Loucy (cell line): ENCODE results near the gene BCL11B.

ENCODE experiments used
- H2AFZ ChIP-seq: fragments of 200-600 bp; sonication (generic); 2 replicates; pipeline ENCODE4 v1.6.0; 2016; ENCODE audit warnings: antibody characterized with exemption, mild to moderate bottlenecking, low read length, moderate library complexity
- H3F3A ChIP-seq: fragments of 200-600 bp; 2 replicates; pipeline ENCODE4 v1.6.0; 2016; ENCODE audit warnings: antibody characterized with exemption, low read depth, mild to moderate bottlenecking
- H3K27me3 ChIP-seq: fragments of 200-600 bp; sonication (generic); 2 replicates; pipeline ENCODE4 v1.6.1; 2014; ENCODE audit warnings: low read length, mild to moderate bottlenecking; ENCODE audit not compliant: insufficient read depth, poor library complexity, severe bottlenecking
- H3K36me3 ChIP-seq: fragments of 200-600 bp; sonication (generic); 2 replicates; pipeline ENCODE4 v1.6.1; 2016; ENCODE audit warnings: low read length; ENCODE audit not compliant: insufficient read depth
- H3K4me1 ChIP-seq: fragments of 200-600 bp; sonication (generic); 2 replicates; pipeline ENCODE4 v1.5.1; 2014; ENCODE audit warnings: low read length, mild to moderate bottlenecking; ENCODE audit not compliant: insufficient read depth, poor library complexity, severe bottlenecking
- H3K4me2 ChIP-seq: fragments of 200-600 bp; sonication (generic); 2 replicates; pipeline ENCODE4 v1.6.0; 2014; ENCODE audit warnings: antibody characterized with exemption, low read length, low read depth, mild to moderate bottlenecking; ENCODE audit not compliant: poor library complexity, severe bottlenecking
- H3K4me3 ChIP-seq: fragments of 200-600 bp; sonication (generic); 2 replicates; pipeline ENCODE4 v1.5.1; 2014; ENCODE audit warnings: low read length, mild to moderate bottlenecking, mixed read lengths; ENCODE audit not compliant: poor library complexity, severe bottlenecking
- H3K79me2 ChIP-seq: fragments of 200-600 bp; sonication (generic); 2 replicates; pipeline ENCODE4 v1.6.1; 2014; ENCODE audit warnings: low read length; ENCODE audit not compliant: insufficient read depth
- H3K9ac ChIP-seq: fragments of 200-600 bp; sonication (generic); 2 replicates; pipeline ENCODE4 v1.6.0; 2014; ENCODE audit warnings: mild to moderate bottlenecking, low read depth, low read length, moderate library complexity; ENCODE audit not compliant: poor library complexity, severe bottlenecking
- H3K9me2 ChIP-seq: fragments of 200-600 bp; sonication (generic); replicated peaks from 2 replicates; pipeline ENCODE4 v1.6.1; 2016; ENCODE audit warnings: low read depth, low read length, mixed read lengths
- H3K9me3 ChIP-seq: fragments of 200-600 bp; sonication (generic); 2 replicates; pipeline ENCODE4 v1.6.1; 2014; ENCODE audit warnings: mild to moderate bottlenecking, antibody characterized with exemption, low read length, low read depth; ENCODE audit not compliant: insufficient read depth
- H4K20me1 ChIP-seq: fragments of 200-600 bp; sonication (generic); 2 replicates; pipeline ENCODE4 v1.6.0; 2014; ENCODE audit warnings: antibody characterized with exemption, low read length, mild to moderate bottlenecking; ENCODE audit not compliant: insufficient read depth, poor library complexity, severe bottlenecking
- EZH2phosphoT487 ChIP-seq: fragments of 200-600 bp; IDR thresholded peaks from 2 replicates; pipeline ENCODE4 v1.6.1; 2018; ENCODE audit warnings: antibody characterized with exemption, mild to moderate bottlenecking, moderate library complexity, borderline replicate concordance
- TF ChIP-seq, protein P1 (sequence below): fragments of 200-600 bp; sonication (generic); conservative IDR thresholded peaks from 2 replicates; pipeline ENCODE4 v1.5.1; 2014; ENCODE audit warnings: mild to moderate bottlenecking, antibody characterized with exemption, low read length

The BCL11B gene

DNA sequence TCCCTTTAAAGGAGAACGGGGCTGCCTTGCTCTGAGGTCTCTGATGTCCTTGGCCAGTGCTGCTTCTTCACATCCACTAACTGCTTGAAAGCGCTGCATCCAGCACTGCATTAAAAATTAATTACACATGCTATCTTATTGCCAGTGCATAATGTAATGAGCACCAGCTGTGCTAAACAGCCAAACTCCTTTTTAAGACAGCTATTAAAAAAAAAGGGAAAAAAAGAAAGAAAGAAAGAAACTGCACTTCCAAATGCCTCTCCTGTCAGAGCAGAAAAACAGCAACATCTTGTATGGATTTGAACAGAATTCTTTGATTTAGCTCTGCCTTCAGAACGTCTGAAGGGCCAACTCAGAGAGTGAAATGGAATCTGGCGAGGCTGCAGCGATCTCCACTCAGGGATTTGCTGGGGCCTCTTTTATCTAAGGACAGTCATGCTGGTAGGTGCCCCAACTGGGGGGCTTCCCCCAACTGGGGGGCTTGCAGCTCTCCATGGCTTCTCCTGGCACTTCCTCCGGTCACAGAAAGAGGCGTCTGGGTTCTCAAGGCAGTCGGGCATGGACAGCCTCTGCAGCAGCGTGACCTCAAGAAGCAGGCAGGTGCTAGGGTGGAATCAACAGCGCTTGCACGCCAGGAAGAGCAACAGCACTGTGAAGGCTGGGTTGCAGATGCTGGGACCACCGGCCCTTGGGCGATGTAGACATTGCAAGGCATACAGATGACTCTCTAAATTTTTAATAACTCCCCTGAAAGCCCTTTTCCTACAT, 46.4 kb downstream of the BCL11B start:
- no peak overlapping the region for H3K4me3 ChIP-seq
- H3K4me2 ChIP-seq = no peak overlapping the region
- peaks cover 74% of the 10 kb centered on the region for H4K20me1 ChIP-seq
- peaks cover 14% of the 10 kb centered on the region for H3K4me1 ChIP-seq
- H3K9me2 ChIP-seq = no peaks in the 10 kb centered on the region
- no peaks in the 10 kb centered on the region for H3K27me3 ChIP-seq
- no peaks in the 10 kb centered on the region for H3F3A ChIP-seq
- no peaks in the 10 kb centered on the region for H3K9me3 ChIP-seq
- peaks cover 98% of the 10 kb centered on the region for H3K79me2 ChIP-seq
- TF ChIP-seq, protein P1, sequence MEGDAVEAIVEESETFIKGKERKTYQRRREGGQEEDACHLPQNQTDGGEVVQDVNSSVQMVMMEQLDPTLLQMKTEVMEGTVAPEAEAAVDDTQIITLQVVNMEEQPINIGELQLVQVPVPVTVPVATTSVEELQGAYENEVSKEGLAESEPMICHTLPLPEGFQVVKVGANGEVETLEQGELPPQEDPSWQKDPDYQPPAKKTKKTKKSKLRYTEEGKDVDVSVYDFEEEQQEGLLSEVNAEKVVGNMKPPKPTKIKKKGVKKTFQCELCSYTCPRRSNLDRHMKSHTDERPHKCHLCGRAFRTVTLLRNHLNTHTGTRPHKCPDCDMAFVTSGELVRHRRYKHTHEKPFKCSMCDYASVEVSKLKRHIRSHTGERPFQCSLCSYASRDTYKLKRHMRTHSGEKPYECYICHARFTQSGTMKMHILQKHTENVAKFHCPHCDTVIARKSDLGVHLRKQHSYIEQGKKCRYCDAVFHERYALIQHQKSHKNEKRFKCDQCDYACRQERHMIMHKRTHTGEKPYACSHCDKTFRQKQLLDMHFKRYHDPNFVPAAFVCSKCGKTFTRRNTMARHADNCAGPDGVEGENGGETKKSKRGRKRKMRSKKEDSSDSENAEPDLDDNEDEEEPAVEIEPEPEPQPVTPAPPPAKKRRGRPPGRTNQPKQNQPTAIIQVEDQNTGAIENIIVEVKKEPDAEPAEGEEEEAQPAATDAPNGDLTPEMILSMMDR = no peak
- TF ChIP-seq EZH2phosphoT487 = no peak
- H3K9ac ChIP-seq = no peak overlapping the region
- H2AFZ ChIP-seq = no peak overlapping the region
- peaks cover 72% of the 10 kb centered on the region; the same call in 1 of the 2 replicates for H3K36me3 ChIP-seq

DNA sequence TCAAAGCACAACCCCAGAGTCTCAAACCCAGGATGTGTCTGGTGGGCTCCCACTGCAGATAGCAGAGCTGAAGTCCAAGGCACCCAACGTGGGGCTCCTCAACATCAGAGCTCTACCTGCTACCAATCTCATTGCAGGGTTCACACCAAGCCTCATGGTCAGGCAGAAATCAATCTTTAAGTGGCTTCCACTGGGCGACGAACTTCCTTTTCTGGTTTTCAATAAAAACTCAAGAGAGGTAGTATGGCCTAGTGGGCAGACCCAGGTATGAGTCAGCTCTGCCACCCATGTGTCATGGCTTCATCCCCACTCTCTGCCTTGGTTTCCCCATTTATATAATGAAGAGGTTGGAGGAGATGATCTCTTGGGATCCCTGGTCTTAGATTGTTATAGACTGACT, 47.0 kb downstream of the BCL11B start:
- Histone ChIP-seq H3K27me3 (no peaks in the 10 kb centered on the region), H3K36me3 (peaks cover 77% of the 10 kb centered on the region; the same call in 1 of the 2 replicates), H3K4me3 (no peak overlapping the region), H3K4me2 (no peak overlapping the region), H3K9ac (no peak overlapping the region), H2AFZ (no peak overlapping the region), H3F3A (no peaks in the 10 kb centered on the region), H3K9me3 (no peaks in the 10 kb centered on the region), H3K4me1 (peaks cover 7% of the 10 kb centered on the region), H4K20me1 (peaks cover 70% of the 10 kb centered on the region), H3K79me2 (peaks cover 97% of the 10 kb centered on the region), H3K9me2 (no peaks in the 10 kb centered on the region)
- TF ChIP-seq EZH2phosphoT487 = no peak

DNA sequence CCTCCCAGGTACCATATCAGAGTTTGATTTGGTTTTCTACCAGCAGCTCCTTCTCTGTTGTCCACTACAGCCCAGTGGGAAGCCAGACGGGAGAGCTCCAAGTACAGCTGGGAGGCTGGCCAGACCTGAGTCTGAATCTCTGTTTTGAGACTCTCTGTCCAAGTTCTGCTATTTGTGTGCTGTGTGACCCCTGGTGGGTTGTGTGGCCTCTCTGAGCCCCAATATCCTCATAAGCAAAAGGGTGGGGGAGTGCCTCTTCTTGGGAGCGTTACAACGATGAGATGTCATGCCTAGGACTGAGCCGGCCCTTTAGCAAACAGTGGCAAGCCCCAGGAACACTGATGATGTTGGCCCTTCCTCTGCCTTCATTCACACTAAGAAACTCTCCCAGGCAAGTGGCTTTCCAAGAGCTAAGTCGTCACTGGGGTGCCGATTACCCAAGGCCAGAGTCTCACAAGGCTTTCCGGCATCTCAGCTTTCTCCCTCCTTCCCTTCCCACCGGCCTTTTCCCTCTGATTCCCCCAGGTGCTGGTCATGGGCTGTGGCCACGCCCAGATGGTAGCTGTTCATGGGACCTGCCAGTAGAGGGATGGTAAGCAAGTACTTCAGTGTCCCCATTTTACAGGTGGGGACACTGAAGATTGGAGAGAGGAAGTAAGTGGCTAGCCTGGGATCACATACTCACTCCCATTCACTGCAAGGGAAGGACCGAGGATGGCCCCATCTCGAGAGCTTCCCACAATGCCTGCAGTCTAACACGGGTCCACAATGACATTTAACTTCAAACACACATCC, 47.7 kb downstream of the BCL11B start:
- Histone ChIP-seq H3K4me3 (no peak overlapping the region), H3K27me3 (no peaks in the 10 kb centered on the region), H2AFZ (no peak overlapping the region), H3F3A (no peaks in the 10 kb centered on the region), H3K4me2 (no peak overlapping the region), H4K20me1 (peaks cover 67% of the 10 kb centered on the region), H3K9me2 (no peaks in the 10 kb centered on the region), H3K36me3 (peaks cover 76% of the 10 kb centered on the region; the same call in 1 of the 2 replicates), H3K79me2 (peaks cover 97% of the 10 kb centered on the region), H3K4me1 (peaks cover 3% of the 10 kb centered on the region), H3K9me3 (no peaks in the 10 kb centered on the region), H3K9ac (no peak overlapping the region)
- TF ChIP-seq, protein P1 = no peak; the same call in 1 of the 2 replicates
- TF ChIP-seq EZH2phosphoT487 = no peak
